Sigmoid colon (tissue), 4 donors: Measurements from ENCODE around the gene OR6Q1.

ENCODE experiments used
- EP300 ChIP-seq, 4 donors: sonication (generic); formaldehyde crosslinking; IDR thresholded peaks; one replicate each; pipeline ENCODE4 v1.6.1; 2017; ENCODE audit warnings: antibody characterized with exemption in 4 of 4
- POLR2A ChIP-seq, 2 donors: fragments of 450-650 bp; IDR thresholded peaks; one replicate each; pipeline ENCODE4 v1.6.1; 2016; ENCODE audit warnings: antibody characterized with exemption in 2 of 2, mild to moderate bottlenecking in 2 of 2, moderate library complexity in 2 of 2
- POLR2AphosphoS5 ChIP-seq, 4 donors: sonication (generic); formaldehyde crosslinking; IDR thresholded peaks; one replicate each; pipeline ENCODE4 v1.6.1; 2017; ENCODE audit warnings: antibody characterized with exemption in 4 of 4
- TF ChIP-seq, protein P1 (sequence below), 4 experiments: fragments of 450-650 bp in 3 of 4; fragments of 200-600 bp in 1 of 4; IDR thresholded peaks; one replicate each; pipeline ENCODE4 v1.5.1; 2016 to 2019; ENCODE audit warnings: antibody characterized with exemption in 4 of 4, mild to moderate bottlenecking in 3 of 4, moderate library complexity in 2 of 4

GRCh38 chr11:58058276-58059006 is 27.7 kb downstream of the OR6Q1 start:
- TF ChIP-seq, protein P1, sequence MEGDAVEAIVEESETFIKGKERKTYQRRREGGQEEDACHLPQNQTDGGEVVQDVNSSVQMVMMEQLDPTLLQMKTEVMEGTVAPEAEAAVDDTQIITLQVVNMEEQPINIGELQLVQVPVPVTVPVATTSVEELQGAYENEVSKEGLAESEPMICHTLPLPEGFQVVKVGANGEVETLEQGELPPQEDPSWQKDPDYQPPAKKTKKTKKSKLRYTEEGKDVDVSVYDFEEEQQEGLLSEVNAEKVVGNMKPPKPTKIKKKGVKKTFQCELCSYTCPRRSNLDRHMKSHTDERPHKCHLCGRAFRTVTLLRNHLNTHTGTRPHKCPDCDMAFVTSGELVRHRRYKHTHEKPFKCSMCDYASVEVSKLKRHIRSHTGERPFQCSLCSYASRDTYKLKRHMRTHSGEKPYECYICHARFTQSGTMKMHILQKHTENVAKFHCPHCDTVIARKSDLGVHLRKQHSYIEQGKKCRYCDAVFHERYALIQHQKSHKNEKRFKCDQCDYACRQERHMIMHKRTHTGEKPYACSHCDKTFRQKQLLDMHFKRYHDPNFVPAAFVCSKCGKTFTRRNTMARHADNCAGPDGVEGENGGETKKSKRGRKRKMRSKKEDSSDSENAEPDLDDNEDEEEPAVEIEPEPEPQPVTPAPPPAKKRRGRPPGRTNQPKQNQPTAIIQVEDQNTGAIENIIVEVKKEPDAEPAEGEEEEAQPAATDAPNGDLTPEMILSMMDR (IDR thresholded peaks at IDR 0.05) = no peak
- TF ChIP-seq POLR2A (IDR thresholded peaks at IDR 0.05) = no peak
- TF ChIP-seq EP300 (IDR thresholded peaks at IDR 0.05) = no peak
- TF ChIP-seq POLR2AphosphoS5 (IDR thresholded peaks at IDR 0.05) = no peak
